ENCODE data around the gene MYRIP.

Gene MYRIP

DNA sequence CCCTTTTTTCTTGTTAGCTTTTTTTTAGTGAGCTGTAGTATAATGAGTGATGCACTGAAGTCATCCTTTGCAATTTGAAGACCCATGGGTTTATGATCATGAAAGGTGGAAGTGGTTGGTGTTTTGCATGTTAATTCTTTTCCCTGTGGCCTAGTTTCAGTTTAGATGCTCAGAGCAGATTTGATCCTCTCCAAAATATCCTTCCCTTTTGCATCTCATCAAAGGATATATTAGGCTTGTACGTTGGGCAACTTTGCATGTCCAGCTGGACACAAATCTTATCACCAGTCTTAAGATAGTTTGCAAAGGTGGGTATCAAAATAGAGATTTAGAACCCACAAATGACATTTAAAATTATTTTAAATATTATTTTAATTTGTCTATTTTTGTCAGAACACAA lies 72.7 kb downstream of the MYRIP start:
- CTCF ChIA-PET = no interaction called here
- POLR2A ChIA-PET = no interaction called here
- TF ChIP-seq, protein P1, sequence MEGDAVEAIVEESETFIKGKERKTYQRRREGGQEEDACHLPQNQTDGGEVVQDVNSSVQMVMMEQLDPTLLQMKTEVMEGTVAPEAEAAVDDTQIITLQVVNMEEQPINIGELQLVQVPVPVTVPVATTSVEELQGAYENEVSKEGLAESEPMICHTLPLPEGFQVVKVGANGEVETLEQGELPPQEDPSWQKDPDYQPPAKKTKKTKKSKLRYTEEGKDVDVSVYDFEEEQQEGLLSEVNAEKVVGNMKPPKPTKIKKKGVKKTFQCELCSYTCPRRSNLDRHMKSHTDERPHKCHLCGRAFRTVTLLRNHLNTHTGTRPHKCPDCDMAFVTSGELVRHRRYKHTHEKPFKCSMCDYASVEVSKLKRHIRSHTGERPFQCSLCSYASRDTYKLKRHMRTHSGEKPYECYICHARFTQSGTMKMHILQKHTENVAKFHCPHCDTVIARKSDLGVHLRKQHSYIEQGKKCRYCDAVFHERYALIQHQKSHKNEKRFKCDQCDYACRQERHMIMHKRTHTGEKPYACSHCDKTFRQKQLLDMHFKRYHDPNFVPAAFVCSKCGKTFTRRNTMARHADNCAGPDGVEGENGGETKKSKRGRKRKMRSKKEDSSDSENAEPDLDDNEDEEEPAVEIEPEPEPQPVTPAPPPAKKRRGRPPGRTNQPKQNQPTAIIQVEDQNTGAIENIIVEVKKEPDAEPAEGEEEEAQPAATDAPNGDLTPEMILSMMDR (IDR thresholded peaks at IDR 0.05; ENCODE audit: control extremely low read depth, extremely low read depth, low read depth, missing control alignments) = no peak
- DNase-seq (ENCODE audit: extremely low spot score) = no peak

DNA sequence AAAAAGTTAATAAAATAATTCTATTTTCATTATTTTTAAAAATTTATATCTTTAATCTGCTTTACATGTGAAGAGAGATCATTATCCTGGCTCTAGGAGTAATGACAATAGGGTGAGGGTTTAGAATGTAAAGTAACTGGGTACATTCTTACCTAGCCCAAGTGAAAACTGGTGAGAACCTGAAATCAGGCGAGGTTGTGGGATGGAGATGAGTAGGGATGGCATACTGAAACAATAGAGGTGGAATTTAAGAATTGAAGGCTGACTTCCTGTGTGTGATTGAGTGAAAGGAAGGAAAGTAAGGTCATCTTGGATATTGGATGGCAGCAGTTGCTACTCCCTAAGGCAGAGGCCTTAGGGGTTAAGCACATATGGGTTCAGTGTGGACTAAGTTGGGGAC lies 82.7 kb downstream of the MYRIP start:
- TF ChIP-seq, protein P1 (IDR thresholded peaks at IDR 0.05; ENCODE audit: control extremely low read depth, extremely low read depth, low read depth, missing control alignments) = no peak
- ChIA-PET CTCF (no interaction called here), POLR2A (no interaction called here)
- DNase-seq (ENCODE audit: extremely low spot score) = no peak

DNA sequence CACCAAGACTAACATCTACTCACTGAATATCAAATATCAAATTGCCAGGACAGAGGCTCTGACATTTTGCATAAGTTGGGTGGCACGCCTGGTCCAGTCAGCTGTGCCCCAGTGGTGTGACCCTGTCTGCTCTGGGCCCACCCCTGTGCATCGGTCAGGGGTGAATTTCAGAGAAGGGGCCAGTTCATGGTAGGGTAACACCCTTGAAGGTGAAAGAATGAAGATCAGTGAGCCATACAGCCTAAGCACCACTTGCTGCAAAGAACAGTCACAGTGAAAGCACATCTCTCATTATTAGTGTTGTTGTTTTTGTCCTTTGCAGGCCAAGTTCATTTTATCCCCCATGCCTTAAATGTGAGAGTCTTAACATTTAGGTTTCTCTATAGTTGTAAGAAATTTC lies 86.8 kb downstream of the MYRIP start:
- TF ChIP-seq, protein P1 (IDR thresholded peaks at IDR 0.05; ENCODE audit: control extremely low read depth, extremely low read depth, low read depth, missing control alignments) = no peak
- ChIA-PET CTCF (no interaction called here), POLR2A (no interaction called here)
- no peak for DNase-seq (ENCODE audit: extremely low spot score)

DNA sequence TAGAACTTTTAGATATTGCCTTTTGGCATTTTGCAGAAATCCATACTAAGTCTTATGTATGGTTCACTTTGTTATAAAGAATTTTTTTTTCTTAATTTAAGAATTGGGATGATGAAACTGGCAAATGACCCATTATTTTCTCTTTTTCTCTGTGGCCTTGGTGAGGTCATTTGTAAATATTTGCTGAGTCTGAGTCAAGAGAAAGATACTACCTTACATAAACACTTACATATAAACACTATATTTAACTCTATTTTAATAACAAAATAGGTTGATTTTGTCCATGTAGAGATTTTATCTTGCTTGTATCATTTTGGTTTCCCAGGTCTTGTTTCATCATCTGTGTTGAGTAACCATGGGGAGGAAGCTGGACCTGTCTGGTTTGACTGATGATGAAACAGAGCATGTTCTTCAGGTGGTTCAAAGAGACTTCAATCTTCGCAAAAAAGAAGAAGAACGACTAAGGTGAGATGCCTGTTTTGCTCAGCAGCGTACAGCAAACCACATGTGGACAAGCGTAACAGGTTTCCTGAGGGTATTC lies 91.1 kb downstream of the MYRIP start:
- TF ChIP-seq, protein P1 (IDR thresholded peaks at IDR 0.05; ENCODE audit: control extremely low read depth, extremely low read depth, low read depth, missing control alignments) = no peak
- ChIA-PET POLR2A (no interaction called here), CTCF (no interaction called here)
- DNase-seq (ENCODE audit: extremely low spot score) = no peak

DNA sequence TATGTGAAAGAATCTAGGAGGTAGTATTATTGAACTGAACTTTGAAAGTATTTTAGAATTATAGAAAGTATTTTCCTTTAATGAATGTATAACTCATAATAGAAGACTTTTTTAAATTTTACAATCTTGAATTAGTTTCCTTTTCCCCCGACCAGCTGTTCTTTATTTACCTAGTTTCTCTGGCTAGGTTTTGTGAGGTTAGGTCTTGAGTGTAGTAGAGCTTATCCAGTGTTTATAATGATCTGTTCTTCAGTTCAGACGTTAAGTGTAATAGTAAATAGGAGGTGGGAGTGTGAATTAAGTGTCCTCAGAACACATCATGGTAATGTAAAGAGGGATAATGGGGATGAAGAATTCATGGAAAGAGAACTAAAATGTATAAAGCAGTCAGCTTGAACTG lies 93.8 kb downstream of the MYRIP start:
- ChIA-PET POLR2A (no interaction called here), CTCF (no interaction called here)
- DNase-seq (ENCODE audit: extremely low spot score) = no peak
- TF ChIP-seq, protein P1 (IDR thresholded peaks at IDR 0.05; ENCODE audit: control extremely low read depth, extremely low read depth, low read depth, missing control alignments) = no peak

DNA sequence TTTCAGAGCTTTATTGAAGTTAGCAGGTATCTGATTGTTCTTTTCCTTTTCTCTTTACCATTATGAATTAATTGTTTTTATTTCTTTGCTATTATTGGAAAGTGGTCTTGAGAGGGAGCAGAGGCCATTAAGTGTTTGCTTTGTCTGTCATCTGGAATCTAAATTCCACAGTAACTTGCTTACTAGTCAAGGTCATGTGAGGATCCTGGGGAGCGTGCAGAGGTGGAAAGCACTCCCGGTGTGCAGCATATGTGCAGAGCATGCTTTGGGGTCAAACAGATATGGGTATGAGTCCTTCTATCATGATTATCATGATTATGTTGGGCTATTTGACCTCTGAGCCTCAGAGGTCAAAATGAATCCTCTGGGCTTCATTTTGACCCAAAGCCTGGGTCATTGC lies 96.4 kb downstream of the MYRIP start:
- CTCF ChIA-PET = no interaction called here
- no peak for DNase-seq (ENCODE audit: extremely low spot score)
- TF ChIP-seq, protein P1 (IDR thresholded peaks at IDR 0.05; ENCODE audit: control extremely low read depth, extremely low read depth, low read depth, missing control alignments) = no peak
- POLR2A ChIA-PET = no interaction called here

DNA sequence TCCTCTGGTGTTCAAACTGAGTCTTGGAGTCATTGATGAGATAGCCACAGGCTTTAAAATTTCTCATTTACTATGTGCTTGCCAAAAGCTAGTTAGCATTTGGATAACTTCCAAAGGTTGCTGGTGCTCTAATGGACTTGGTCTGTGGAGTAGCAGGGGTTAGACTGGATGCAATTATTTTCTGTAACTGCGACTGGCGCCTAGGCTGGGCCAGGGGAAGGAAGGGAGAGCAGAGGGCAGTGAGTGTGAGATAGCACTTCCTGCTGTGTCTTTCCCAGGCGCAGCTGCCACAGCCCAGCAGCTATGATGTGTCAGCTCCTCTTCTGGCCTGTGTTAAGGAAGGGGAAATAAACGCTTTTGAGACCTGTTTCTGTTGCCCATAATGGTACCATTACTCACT lies 98.6 kb downstream of the MYRIP start:
- no peak for DNase-seq (ENCODE audit: extremely low spot score)
- TF ChIP-seq, protein P1 (IDR thresholded peaks at IDR 0.05; ENCODE audit: control extremely low read depth, extremely low read depth, low read depth, missing control alignments) = no peak
- CTCF ChIA-PET = no interaction called here
- POLR2A ChIA-PET = no interaction called here

All from GM10248 (cell line).